HG02938 (cell line): Measurements from ENCODE around the gene CMC1.
A peak's percentile ranks its signal among the peaks of the same experiment; 100 is the strongest.
"Not testable (repeated sequence)": the region's sequence is repeated elsewhere in the genome, so short reads cannot be mapped to it uniquely, and the experiment has no call there.

ENCODE experiments used
- ATAC-seq: cut with Tn5 transposase; IDR thresholded peaks from one replicate; pipeline ENCODE4 v1.9.1; 2021; ENCODE audit warnings: mild to moderate bottlenecking, moderate library complexity; ENCODE audit not compliant: unreplicated experiment

The CMC1 gene

DNA sequence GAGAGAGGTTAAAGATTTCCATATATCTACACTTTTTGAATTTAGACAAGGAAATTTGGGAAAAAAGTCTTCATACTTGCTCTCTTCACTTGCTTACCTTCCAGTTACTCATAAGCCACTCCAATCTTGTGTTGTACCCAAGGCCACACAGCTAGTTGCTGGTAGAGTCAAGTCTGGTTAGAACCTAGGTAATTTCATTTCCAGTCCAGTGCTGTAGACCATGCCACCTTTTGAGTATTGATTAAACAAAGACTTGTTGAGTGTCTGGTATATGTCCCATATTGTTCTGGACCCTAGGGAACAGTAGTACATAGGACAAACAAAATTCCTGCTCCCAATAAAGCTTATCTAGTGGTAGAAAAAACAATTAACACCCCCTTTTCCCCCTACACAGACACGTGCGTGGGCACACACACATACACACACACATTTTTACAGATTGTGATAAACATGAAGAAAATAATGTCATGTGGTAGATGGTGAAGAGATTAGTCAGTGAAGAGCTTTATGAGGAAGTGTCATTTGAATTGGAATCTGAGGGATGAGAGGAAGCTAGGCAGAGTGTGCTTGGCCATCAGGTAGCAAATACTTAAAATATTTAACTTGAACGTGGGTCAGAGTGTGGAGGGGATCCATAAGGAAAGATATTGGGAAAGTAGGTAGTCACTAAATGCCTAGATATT is 2.1 kb downstream of the CMC1 start:
- no peak for ATAC-seq

DNA sequence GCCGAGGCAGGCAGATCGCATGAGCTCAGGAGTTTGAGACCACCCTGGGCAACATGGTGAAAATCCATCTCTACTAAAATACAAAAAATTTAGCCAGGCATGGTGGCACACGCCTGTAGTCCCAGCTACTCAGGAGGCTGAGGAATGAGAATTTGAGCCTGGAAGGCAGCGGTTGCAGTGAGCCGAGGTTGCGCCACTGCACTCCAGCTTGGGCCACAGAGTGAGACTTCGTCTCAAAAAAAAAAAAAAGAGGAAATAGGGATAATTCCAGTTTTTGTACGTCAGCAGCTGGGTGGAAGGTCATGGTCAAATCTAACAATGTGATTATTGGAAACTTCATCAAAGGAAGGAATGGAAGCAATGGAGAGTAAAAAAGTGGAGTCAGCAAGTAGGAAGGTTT is 3.1 kb downstream of the CMC1 start:
- ATAC-seq, result no peak

DNA sequence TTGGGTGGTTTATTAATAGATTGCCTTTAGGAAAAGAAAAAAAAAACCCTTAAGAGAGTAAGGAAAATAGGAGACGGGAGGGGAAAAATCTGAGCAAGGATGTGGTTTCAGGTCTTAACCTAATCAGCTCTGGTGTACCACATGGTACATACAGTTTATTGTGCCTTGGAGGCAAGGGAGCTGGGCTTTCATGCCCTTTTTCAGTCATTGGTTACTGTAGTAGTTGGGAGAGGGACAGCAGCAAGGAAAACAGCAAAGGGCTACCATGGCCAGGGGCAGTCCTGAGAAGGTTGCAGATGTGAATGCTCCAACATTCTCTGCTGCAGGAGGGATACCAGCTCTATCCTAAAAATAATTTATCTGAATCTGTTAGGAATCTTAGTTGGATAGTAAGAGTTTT is 5.9 kb downstream of the CMC1 start:
- no peak for ATAC-seq

DNA sequence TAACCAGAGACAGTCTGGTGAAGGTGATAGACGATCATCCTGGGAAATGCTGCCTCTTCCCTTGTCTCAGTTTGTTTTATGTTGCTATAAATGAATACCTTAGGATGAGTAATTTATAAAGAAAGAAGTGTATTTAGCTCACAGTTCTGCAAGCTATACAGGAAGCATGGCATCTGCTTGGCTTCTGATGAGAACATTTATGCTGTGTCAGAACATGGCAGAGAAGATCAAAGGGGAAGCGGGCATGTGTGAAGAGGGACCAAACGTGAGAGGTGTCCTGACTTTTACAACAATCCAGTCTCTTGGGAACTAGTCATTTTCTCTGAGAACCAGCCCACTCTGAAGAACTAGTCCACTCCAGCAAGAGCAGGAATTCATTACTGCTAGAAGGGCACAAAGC is 9.6 kb downstream of the CMC1 start:
- no peak for ATAC-seq

DNA sequence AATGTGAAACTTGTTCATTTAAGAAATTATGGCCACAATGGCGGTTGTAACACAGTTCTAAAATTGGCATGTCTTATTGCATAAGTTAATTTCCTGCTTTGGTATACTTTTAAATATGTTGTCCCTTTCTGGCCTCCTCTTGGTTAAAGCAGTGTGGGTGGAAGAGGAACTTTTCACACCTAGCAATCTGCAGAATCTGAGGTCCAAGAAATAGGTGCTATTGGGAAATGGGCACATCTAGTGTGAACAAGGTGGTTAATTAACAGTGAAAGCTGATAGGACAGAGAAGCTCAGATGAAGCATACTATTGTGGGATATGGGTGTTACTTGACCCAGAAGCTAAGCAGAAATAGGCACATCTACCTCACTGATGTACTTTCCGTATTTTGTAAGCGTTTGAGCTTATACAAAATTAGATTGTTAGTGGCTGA is 10.6 kb downstream of the CMC1 start:
- ATAC-seq, result no peak

- ATAC-seq, result no peak
Observed at GRCh38 chr3:28253040-28253715, 11.8 kb downstream of the CMC1 start.

- no peak for ATAC-seq
Observed at GRCh38 chr3:28262001-28262400, 20.6 kb downstream of the CMC1 start.

GRCh38 chr3:28265641-28266040 is 24.2 kb downstream of the CMC1 start:
- no peak for ATAC-seq

GRCh38 chr3:28267984-28268849 is 26.8 kb downstream of the CMC1 start:
- ATAC-seq, result no peak

DNA sequence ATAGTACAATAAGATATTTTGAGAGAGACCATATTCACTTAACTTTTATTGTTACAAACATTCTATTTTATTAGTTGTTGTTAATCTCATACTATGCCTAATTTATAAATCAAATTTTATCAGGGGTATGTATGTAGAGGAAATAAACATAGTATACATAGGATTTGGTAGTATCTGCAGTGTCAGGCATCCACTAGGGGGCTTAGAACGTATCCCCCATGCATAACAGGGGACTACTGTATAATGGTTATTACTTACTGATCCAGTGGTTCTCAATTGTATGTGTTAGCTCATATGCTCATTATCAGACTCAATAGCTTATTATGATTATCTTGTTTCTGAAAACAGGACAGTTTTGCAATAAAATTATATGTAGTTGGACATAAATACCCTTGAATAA is 27.6 kb downstream of the CMC1 start:
- no peak for ATAC-seq

GRCh38 chr3:28269884-28270283 is 28.5 kb downstream of the CMC1 start:
- ATAC-seq, result not testable (repeated sequence)

GRCh38 chr3:28273837-28274236 is 32.4 kb downstream of the CMC1 start:
- no peak for ATAC-seq

DNA sequence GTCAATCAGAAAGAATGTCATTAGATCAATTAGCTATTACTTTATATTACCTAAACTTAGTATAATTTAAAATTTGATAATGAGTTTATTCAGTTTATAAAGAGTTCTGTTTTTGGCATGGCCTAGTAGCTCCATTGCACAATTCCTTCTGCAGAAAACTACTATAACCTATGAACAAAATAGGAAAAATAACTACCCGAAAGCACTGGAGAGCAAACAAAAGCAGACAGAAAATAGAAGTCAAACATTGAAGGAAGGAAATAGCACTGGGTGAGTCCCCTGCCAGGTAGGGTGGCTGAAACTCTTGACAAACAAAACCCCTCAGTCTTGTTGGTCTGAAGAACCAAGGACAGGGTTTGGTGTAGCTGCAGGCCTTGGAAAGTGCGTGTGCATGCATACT is 37.5 kb downstream of the CMC1 start:
- ATAC-seq, result no peak

GRCh38 chr3:28279770-28280169 is 38.4 kb downstream of the CMC1 start:
- ATAC-seq, result peak; percentile 63

GRCh38 chr3:28280781-28281180 is 39.4 kb downstream of the CMC1 start:
- ATAC-seq, result no peak

- ATAC-seq, result peak; percentile 95
Observed at GRCh38 chr3:28286595-28286994, 45.2 kb downstream of the CMC1 start.

DNA sequence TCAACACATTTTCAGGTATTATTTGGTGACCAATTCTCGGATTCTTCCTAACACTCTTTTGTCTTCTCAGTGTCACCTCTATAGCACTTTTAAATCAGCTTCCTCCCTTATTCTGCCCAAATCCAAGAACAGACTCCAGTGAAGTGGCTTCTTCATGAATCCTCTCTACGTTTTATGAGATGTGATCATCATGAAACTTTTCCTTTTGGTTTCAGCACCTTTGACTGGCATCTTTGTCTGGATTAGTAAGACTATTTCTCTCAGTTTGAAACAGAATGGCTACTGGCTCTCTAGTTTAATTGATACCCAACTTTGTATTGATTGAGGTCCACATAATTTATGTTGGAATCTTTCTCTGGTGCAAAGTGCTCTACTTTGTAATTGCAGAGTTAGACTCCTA is 45.6 kb downstream of the CMC1 start:
- no peak for ATAC-seq

DNA sequence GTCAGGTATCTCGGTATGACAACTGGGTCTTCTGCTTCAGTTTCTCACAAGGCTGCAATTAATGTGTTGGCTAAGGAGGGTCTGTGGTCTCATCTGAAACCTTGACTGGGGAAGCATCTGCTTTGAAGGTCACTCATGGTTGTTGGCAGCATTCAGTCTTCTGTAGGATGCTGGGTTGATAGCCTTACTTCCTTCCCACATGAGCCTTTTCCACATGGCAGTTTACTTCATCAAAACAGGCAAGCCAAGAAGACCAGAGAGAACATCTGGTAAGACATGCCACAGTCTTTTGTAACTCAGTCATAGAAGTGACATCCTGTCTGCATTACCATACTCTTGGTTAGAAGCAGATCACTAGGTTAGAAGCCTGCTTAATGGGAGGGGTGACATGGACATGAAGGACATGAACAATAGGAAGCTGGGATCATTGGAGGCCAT is 49.5 kb downstream of the CMC1 start:
- ATAC-seq, result no peak

GRCh38 chr3:28291577-28291976 is 50.2 kb downstream of the CMC1 start:
- ATAC-seq, result no peak

DNA sequence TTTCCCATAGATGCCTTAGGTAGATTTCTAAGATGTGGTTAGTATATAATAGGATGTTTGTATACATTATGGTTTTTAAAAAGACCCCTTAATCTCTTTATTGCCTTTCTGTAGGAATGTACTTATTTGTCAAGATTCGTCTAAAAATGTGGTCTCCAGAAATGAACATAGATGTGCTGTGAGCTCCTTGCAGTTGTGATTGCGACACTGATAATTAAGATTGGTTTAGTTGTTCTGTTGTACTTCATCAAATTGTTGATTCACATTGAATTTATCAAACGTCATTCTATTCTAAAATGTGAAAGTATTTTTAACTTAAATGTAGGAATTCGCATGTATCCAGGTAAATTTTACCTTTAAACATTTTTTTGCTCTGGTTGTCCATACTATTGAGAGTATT is 51.2 kb downstream of the CMC1 start:
- ATAC-seq, result no peak

- ATAC-seq, result no peak
Observed at GRCh38 chr3:28294667-28295413, 53.4 kb downstream of the CMC1 start.
